ENCODE results near the gene PIGH. TPM values are rescaled to one million over a fixed set of nuclear protein-coding genes. Genes with fewer than 3 reads are reported as not detected.

PIGH gene
- total and polyA plus RNA-seq, 2 of the 13 experiments (the other 11 are each of a cell fraction or from before 2014, with no cell fraction given): 30.0 to 43.5 TPM

GRCh38 chr14:67619446-67620216 lies 19.6 kb upstream of the PIGH start, which contains the start of gene ARG2 (continued):
- TF ChIP-seq SOX13 (IDR thresholded peaks at IDR 0.05): no peak
- peak in 1 of 2 experiments; percentile 55; a peak in 1 of 4 replicates for TF ChIP-seq SOX13 (CRISPR knock-in tag; conservative IDR thresholded peaks at IDR 0.05 in 1 of 2, IDR thresholded peaks at IDR 0.05 in 1 of 2)
- TF ChIP-seq ZBTB20 (CRISPR knock-in tag; IDR thresholded peaks at IDR 0.05; ENCODE audit: borderline replicate concordance, low read depth): peak; percentile 22; the same call in 1 of the 2 replicates
- TF ChIP-seq ZNF687 (CRISPR knock-in tag; IDR thresholded peaks at IDR 0.05): peak; percentile 97
- TF ChIP-seq NPAS2 (CRISPR knock-in tag; IDR thresholded peaks at IDR 0.05; ENCODE audit: borderline replicate concordance): no peak
- TF ChIP-seq AHDC1 (CRISPR knock-in tag; IDR thresholded peaks at IDR 0.05; ENCODE audit: borderline replicate concordance): no peak
- TF ChIP-seq ZNF280D (CRISPR knock-in tag; IDR thresholded peaks at IDR 0.05): 0 out of 2 replicates have a peak, but pooled peaks have one; percentile 12
- 0 out of 2 replicates have a peak, but pooled peaks have one; percentile 63 for TF ChIP-seq ZFP82 (CRISPR knock-in tag; IDR thresholded peaks at IDR 0.05; ENCODE audit: borderline replicate concordance)
- peak; percentile 91 for TF ChIP-seq ATF1 (CRISPR knock-in tag; IDR thresholded peaks at IDR 0.05)
- 0 out of 2 replicates have a peak, but pooled peaks have one; percentile 50 for TF ChIP-seq ZNF572 (CRISPR knock-in tag; IDR thresholded peaks at IDR 0.05)
- TF ChIP-seq ZNF558 (CRISPR knock-in tag; IDR thresholded peaks at IDR 0.05; ENCODE audit: borderline replicate concordance): no peak

All from HepG2 (cell line).